Lung (tissue), 12 donors: ENCODE results near the gene PPTC7. TPM values are rescaled to one million over a fixed set of nuclear protein-coding genes. Genes with fewer than 3 reads are reported as not detected.
A peak's percentile ranks its signal among the peaks of the same experiment; 100 is the strongest.

Source experiments
- ATAC-seq: fragments of 200-7000 bp; cut with Tn5 transposase; one replicate; pipeline ENCODE4 v1.9.1; 2020; ENCODE audit warnings: moderate number of reproducible peaks; ENCODE audit not compliant: insufficient read depth, low FRiP score
- DNase-seq, 3 donors: peaks; one replicate each; pipeline ENCODE4 v3.0.0-alpha.2; 2013 to 2017
- H3K27ac ChIP-seq, 2 donors: one replicate each; pipeline ENCODE4 v1.5.1; 2013; ENCODE audit warnings: mild to moderate bottlenecking in 2 of 2, moderate library complexity in 2 of 2, control low read depth in 1 of 2, inconsistent platforms in 1 of 2, low read depth in 1 of 2, low read length in 1 of 2
- H3K27me3 ChIP-seq, 3 donors: one replicate each; pipeline ENCODE4 v1.5.1; 2013; ENCODE audit warnings: low read length in 2 of 3; ENCODE audit not compliant: control insufficient read depth in 3 of 3, insufficient read depth in 3 of 3
- H3K36me3 ChIP-seq, 4 donors: one replicate each; pipeline ENCODE4 v1.5.1; 2013; ENCODE audit warnings: low read length in 4 of 4, mild to moderate bottlenecking in 1 of 4, moderate library complexity in 1 of 4; ENCODE audit not compliant: control insufficient read depth in 4 of 4, insufficient read depth in 4 of 4
- H3K4me1 ChIP-seq, 5 donors: one replicate each; pipeline ENCODE4 v1.5.1; 2013; ENCODE audit warnings: low read length in 5 of 5, mild to moderate bottlenecking in 2 of 5, moderate library complexity in 1 of 5; ENCODE audit not compliant: control insufficient read depth in 5 of 5, insufficient read depth in 5 of 5
- H3K4me3 ChIP-seq: one replicate; pipeline ENCODE4 v1.5.1; 2013; ENCODE audit warnings: mild to moderate bottlenecking, control low read depth, moderate library complexity
- H3K9ac ChIP-seq, 2 donors: one replicate each; pipeline ENCODE4 v1.5.1; 2013; ENCODE audit warnings: low read length in 2 of 2, control low read depth in 1 of 2; ENCODE audit not compliant: insufficient read depth in 1 of 2
- H3K9me3 ChIP-seq, 4 donors: one replicate each; pipeline ENCODE4 v1.5.1; 2013; ENCODE audit warnings: low read length in 3 of 4, mild to moderate bottlenecking in 1 of 4, moderate library complexity in 1 of 4; ENCODE audit not compliant: control insufficient read depth in 4 of 4, insufficient read depth in 3 of 4
- CTCF ChIP-seq: IDR thresholded peaks from 2 replicates; pipeline ENCODE4 v1.5.1; 2012; ENCODE audit warnings: mild to moderate bottlenecking; ENCODE audit errors: control extremely low read depth, extremely low read depth
- WGBS, 2 donors: extraction: QIAGEN DNeasy Blood & Tissue Kit; methylation state at CpG; one replicate each; pipeline ENCODE4 v1.1.7; 2013; 5-methylcytosine and 5-hydroxymethylcytosine counted together
- polyA plus RNA-seq, 2 donors: library from polyadenylated mRNA; stranded (reverse); fragments of 200-250 nt; gene quantifications; one replicate each; pipeline ENCODE4 v1.2.1, GENCODE V29; 2013
- total RNA-seq, 2 donors: library from RNA; depleted of rRNA in 1 of 2; stranded (reverse); fragments of >200 nt in 1 of 2; gene quantifications; one replicate each; pipeline ENCODE4 v1.2.1, GENCODE V29; 2014 to 2021
- donor health status: control.
- donor health status: control.
- donor health status: Bipolar disorder and iron deficiency.
- donor health status: healthy.
- donor health status: DM: yes; HTN: yes; CAD: no.

PPTC7 gene
- total and polyA plus RNA-seq, 4 donors: 7.1 to 23.4 (median 19.3) TPM

GRCh38 chr12:110555577-110556406 lies 27.3 kb downstream of the PPTC7 start:
- Histone ChIP-seq H3K27me3 (no peaks in the 10 kb centered on the region), H3K36me3 (peaks cover 0 to 2% (median 0%) of the 10 kb centered on the region in 4 donors), H3K9ac (no peak overlapping the region), H3K4me1 (peaks cover 0 to 9% (median 2%) of the 10 kb centered on the region in 5 donors), H3K27ac (peak overlapping the region in 1 of 2 donors; percentile 12), H3K9me3 (no peaks in the 10 kb centered on the region), H3K4me3 (no peak overlapping the region)
- ATAC-seq (no peak), DNase-seq (peak in 1 of 3 donors; percentile 29)
- TF ChIP-seq CTCF: no peak
- WGBS, 2 donors: 60 to 62% methylated on average over 8 of the region's 8 CpGs

DNA sequence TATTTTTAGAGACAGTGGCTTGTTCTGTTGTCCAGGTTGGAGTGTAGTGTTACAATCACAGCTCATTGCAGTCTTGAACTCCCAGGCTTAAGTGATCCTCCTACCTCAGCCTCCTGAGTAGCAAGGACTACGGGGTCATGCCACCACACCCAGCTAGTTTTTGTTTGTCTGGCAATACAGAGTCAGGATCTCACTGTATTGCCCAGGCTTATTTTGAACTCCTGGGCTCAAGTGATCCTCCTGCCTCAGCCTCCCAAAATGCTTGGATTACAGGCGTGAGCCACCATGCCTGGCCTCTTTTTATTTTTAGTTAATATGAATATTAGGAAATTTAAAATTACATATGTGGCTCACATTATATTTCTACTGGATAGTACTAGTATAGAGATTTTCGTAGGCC lies 28.9 kb downstream of the PPTC7 start:
- TF ChIP-seq CTCF: no peak
- ATAC-seq (no peak), DNase-seq (no peak)
- WGBS, 2 donors: 95 to 96% methylated on average over 3 of the region's 3 CpGs
- Histone ChIP-seq H3K27ac (no peak overlapping the region), H3K36me3 (peaks cover 0 to 6% (median 0%) of the 10 kb centered on the region in 4 donors), H3K27me3 (no peaks in the 10 kb centered on the region), H3K4me3 (no peak overlapping the region), H3K9ac (no peak overlapping the region), H3K4me1 (peaks cover 0 to 9% (median 0%) of the 10 kb centered on the region in 5 donors), H3K9me3 (no peaks in the 10 kb centered on the region)

- TF ChIP-seq CTCF: no peak
- WGBS, 2 donors: 85 to 93% methylated on average over 4 of the region's 4 CpGs
Measured at GRCh38 chr12:110550981-110551380, 32.1 kb downstream of the PPTC7 start.

More at GRCh38 chr12:110550981-110551380, 32.1 kb downstream of the PPTC7 start:
- no peak for ATAC-seq
- Histone ChIP-seq H3K9me3 (no peaks in the 10 kb centered on the region), H3K4me1 (peaks cover 0 to 8% (median 0%) of the 10 kb centered on the region in 5 donors), H3K9ac (no peak overlapping the region), H3K27me3 (no peaks in the 10 kb centered on the region), H3K36me3 (peaks cover 0 to 6% (median 2%) of the 10 kb centered on the region in 4 donors), H3K4me3 (no peak overlapping the region), H3K27ac (no peak overlapping the region)
- DNase-seq: no peak
